Large intestine (tissue), 3 donors: ENCODE measurements around the gene KIF26A. TPM values are rescaled to one million over a fixed set of nuclear protein-coding genes. Genes with fewer than 3 reads are reported as not detected.

Experiments
- DNase-seq, 2 donors: peaks; one replicate each; pipeline versions ENCODE4 v3.0.0 to v3.0.0-alpha.2; 2013
- H3K27ac ChIP-seq: one replicate; pipeline ENCODE4 v1.5.1; 2013; ENCODE audit warnings: low read length
- H3K27me3 ChIP-seq: 2 replicates; pipeline ENCODE4 v1.6.1; 2013; ENCODE audit warnings: low read length; ENCODE audit not compliant: control insufficient read depth, insufficient read depth
- H3K36me3 ChIP-seq: 2 replicates; pipeline ENCODE4 v1.6.1; 2013; ENCODE audit warnings: low read length; ENCODE audit not compliant: control insufficient read depth, insufficient read depth
- H3K4me1 ChIP-seq: one replicate; pipeline ENCODE4 v1.6.1; 2013; ENCODE audit warnings: low read length; ENCODE audit not compliant: control insufficient read depth, insufficient read depth
- H3K4me3 ChIP-seq: one replicate; pipeline ENCODE4 v1.5.1; 2013; ENCODE audit warnings: low read length
- H3K9me3 ChIP-seq: one replicate; pipeline ENCODE4 v1.6.1; 2013; ENCODE audit warnings: mild to moderate bottlenecking, low read depth, low read length, moderate library complexity; ENCODE audit not compliant: control insufficient read depth
- WGBS: methylation state at CpG from one replicate; pipeline ENCODE4 v1.1.5; 2013; ENCODE audit warnings: low lambda C conversion rate; ENCODE audit not compliant: insufficient coverage; 5-methylcytosine and 5-hydroxymethylcytosine counted together
- polyA plus RNA-seq: library from polyadenylated mRNA; unstranded; fragments of 120-200 nt; gene quantifications from one replicate; pipeline ENCODE4 v1.2.1, GENCODE V29; 2013

Gene KIF26A
- polyA plus RNA-seq, 1 donor: 8.8 TPM

DNA sequence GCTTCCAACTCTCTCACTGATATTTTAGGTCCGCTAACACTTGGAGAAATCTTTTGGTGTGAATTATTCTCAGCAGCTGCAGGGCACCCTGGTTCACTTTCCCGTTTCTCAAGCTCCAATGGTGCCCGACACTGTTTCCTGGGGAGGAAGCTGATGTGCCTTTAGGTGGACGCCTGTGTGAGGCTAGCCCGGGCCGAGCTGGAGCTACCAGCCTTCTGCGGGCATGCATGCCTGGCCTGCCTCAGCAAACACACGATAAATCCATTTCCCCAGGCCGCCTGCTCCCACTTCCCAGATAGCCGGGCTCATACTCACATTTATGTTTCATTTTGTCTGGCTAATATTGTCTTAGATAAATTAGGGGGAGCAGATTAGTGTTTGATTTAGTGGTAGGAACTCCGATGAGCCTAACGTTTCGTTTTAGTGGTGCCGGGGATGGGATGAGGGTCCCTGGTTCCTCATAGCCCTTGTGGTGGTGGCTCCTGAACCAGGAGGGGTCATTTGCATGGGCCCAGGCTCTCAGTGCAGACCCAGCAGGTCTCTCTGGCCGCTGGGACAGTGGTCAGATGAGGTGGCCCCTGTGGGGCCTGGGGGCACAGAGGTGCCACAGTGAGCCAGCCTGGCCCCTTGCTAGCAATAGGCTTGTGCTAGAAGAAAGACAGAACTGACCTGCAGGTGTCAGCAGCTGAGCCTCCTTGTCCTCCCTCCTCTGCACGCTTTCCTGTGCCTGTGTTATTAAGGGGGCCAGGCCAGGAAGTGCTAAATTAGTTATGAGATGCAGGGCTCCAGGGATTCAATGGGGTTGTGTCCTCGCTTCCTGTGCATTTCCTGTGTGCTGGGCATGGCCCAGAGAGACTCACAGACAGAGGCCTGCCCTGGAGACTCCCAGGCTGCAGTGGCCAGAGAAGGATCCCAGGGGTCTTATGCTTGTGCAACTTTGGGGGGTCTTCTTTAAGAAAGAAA lies 88.3 kb downstream of the KIF26A start:
- Histone ChIP-seq H3K27ac (peak overlapping the region; percentile 70), H3K9me3 (peaks cover 13% of the 10 kb centered on the region), H3K36me3 (no peaks in the 10 kb centered on the region), H3K27me3 (peaks cover 2% of the 10 kb centered on the region), H3K4me1 (peaks cover 39% of the 10 kb centered on the region), H3K4me3 (no peak overlapping the region)
- WGBS: no CpG with 5 or more reads among the region's 17 CpGs
- no peak for DNase-seq

- H3K9me3 ChIP-seq: peaks cover 18% of the 10 kb centered on the region
- no peak overlapping the region for H3K4me3 ChIP-seq
- H3K4me1 ChIP-seq: peaks cover 35% of the 10 kb centered on the region
- peaks cover 2% of the 10 kb centered on the region for H3K27me3 ChIP-seq
- H3K27ac ChIP-seq: no peak overlapping the region
- DNase-seq: no peak
- no CpG with 5 or more reads among the region's 1 CpG for WGBS
- no peaks in the 10 kb centered on the region for H3K36me3 ChIP-seq
Observed at GRCh38 chr14:104227806-104228205, 89.4 kb downstream of the KIF26A start.

DNA sequence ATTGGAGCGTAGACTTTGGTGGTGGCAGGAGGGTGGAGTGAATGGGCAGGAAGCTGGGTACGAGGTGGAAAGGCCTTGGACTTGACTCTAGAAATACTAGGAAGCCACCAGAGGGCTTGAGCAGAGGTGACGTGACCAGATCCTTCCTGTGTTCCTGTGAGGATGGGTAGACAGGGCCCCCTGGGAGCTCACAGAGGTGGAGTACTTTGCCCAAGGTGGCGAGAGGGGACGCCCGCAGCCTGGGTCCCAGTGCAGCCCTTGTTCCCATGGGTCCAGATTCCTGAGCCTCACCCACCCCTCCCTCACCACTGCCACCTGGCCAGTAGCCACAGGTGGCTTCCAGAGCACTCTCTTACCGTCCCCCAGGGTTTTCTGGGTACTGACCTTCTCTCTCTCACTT lies 89.8 kb downstream of the KIF26A start:
- no peaks in the 10 kb centered on the region for H3K36me3 ChIP-seq
- no peak overlapping the region for H3K27ac ChIP-seq
- WGBS: no CpG with 5 or more reads among the region's 7 CpGs
- H3K27me3 ChIP-seq: peaks cover 2% of the 10 kb centered on the region
- peaks cover 19% of the 10 kb centered on the region for H3K9me3 ChIP-seq
- no peak for DNase-seq
- H3K4me3 ChIP-seq: no peak overlapping the region
- H3K4me1 ChIP-seq: peaks cover 31% of the 10 kb centered on the region

- H3K36me3 ChIP-seq: no peaks in the 10 kb centered on the region
- peaks cover 19% of the 10 kb centered on the region for H3K9me3 ChIP-seq
- DNase-seq: no peak
- H3K27me3 ChIP-seq: peaks cover 2% of the 10 kb centered on the region
- no CpG with 5 or more reads among the region's 17 CpGs for WGBS
- H3K4me1 ChIP-seq: peaks cover 24% of the 10 kb centered on the region
- H3K4me3 ChIP-seq: no peak overlapping the region
- no peak overlapping the region for H3K27ac ChIP-seq
Observed at GRCh38 chr14:104228716-104229533, 90.5 kb downstream of the KIF26A start.

GRCh38 chr14:104229534-104230055 lies 91.2 kb downstream of the KIF26A start:
- no peaks in the 10 kb centered on the region for H3K36me3 ChIP-seq
- WGBS: no CpG with 5 or more reads among the region's 23 CpGs
- H3K27ac ChIP-seq: no peak overlapping the region
- H3K4me1 ChIP-seq: peaks cover 18% of the 10 kb centered on the region
- DNase-seq: peak in 1 of 2 donors; percentile 26
- no peak overlapping the region for H3K4me3 ChIP-seq
- peaks cover 2% of the 10 kb centered on the region for H3K27me3 ChIP-seq
- peaks cover 19% of the 10 kb centered on the region for H3K9me3 ChIP-seq

GRCh38 chr14:104230119-104230815 lies 91.9 kb downstream of the KIF26A start:
- DNase-seq: no peak
- Histone ChIP-seq H3K36me3 (no peaks in the 10 kb centered on the region), H3K4me3 (no peak overlapping the region), H3K27ac (no peak overlapping the region), H3K4me1 (peaks cover 14% of the 10 kb centered on the region), H3K9me3 (peaks cover 21% of the 10 kb centered on the region), H3K27me3 (peaks cover 2% of the 10 kb centered on the region)
- WGBS: no CpG with 5 or more reads among the region's 19 CpGs

Other genes with a start within 250 kb of the KIF26A start
- 0.46 TPM for gene TDRD9, start 210.1 kb upstream of the KIF26A start, polyA plus RNA-seq
- gene RD3L, start 196.1 kb upstream of the KIF26A start, polyA plus RNA-seq: not detected
- gene ASPG, start 52.9 kb upstream of the KIF26A start, polyA plus RNA-seq: 11.7 TPM